ENCODE measurements around the gene TKTL1. TPM values are rescaled to one million over a fixed set of nuclear protein-coding genes. Genes with fewer than 3 reads are reported as not detected.
"Not testable (repeated sequence)": the region's sequence is repeated elsewhere in the genome, so short reads cannot be mapped to it uniquely, and the experiment has no call there.

The TKTL1 gene
- total RNA-seq, 1 donor from 2014 or later, result 14.0 TPM

DNA sequence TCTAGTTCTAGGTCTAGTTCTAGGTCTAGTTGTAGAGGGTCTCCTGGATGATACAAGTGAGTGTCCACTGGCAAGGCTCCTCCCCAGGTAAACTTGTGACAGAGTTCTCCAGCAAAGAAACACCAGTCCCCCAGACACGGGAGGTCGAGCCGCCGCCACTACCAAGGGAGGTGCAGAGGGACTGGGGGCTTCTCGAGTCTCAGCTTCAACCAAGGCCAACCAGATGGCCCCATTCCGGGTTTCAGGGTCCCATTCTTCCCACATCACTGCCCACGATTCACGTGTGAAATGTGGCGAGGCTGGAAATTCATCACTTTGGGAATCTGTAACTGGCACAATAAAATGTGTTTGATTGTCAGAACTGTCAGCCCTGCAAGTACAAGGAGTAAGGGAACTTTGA is 37.5 kb downstream of the TKTL1 start:
- ATAC-seq (ENCODE audit: poor library complexity), result no peak
- intact Hi-C loops (cut with DNase I), result no loop called here
- no peak for DNase-seq

DNA sequence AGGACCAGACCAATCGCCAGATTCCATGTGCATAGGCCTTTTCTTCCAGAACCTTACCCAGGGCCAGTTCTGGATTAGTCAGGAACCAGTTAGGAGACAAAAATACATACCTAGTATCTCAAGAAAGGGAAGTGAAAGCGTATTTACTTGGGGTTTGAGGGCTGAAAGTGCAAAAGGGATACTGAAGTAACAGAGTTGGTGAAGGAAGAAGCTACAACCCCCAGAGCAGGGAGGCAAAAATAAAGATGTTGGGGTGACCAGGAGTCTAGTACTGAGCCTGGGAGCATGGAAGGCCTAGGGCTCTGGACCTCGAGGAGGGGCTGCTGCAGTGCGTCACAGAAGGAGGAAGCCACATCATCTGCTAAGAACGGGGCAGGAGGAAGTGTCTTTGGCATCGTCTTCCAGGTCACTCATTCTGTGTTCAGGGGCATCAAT is 38.3 kb downstream of the TKTL1 start:
- no peak for ATAC-seq (ENCODE audit: poor library complexity)
- intact Hi-C loops (cut with DNase I), result no loop called here
- DNase-seq, result no peak

DNA sequence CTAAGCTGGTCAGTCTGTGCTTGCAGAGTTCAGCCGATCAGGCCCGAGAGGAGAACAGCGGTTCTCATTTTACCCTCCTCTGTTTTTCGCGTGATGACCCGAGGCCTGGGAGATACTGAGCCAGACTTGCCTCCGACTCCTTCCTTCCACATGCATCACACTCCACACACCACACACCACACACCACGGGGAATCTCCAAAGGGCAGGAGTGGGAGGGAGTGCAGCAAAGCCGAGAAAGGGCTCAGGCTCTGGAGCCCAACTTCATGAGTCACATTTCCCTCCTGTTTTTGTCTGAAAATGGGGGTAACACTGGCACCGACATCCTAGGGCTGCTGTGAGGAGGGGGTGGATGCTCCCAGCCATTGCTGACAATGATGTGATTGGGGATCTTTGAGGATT is 38.9 kb downstream of the TKTL1 start:
- ATAC-seq (ENCODE audit: poor library complexity) (no peak), DNase-seq (no peak)

DNA sequence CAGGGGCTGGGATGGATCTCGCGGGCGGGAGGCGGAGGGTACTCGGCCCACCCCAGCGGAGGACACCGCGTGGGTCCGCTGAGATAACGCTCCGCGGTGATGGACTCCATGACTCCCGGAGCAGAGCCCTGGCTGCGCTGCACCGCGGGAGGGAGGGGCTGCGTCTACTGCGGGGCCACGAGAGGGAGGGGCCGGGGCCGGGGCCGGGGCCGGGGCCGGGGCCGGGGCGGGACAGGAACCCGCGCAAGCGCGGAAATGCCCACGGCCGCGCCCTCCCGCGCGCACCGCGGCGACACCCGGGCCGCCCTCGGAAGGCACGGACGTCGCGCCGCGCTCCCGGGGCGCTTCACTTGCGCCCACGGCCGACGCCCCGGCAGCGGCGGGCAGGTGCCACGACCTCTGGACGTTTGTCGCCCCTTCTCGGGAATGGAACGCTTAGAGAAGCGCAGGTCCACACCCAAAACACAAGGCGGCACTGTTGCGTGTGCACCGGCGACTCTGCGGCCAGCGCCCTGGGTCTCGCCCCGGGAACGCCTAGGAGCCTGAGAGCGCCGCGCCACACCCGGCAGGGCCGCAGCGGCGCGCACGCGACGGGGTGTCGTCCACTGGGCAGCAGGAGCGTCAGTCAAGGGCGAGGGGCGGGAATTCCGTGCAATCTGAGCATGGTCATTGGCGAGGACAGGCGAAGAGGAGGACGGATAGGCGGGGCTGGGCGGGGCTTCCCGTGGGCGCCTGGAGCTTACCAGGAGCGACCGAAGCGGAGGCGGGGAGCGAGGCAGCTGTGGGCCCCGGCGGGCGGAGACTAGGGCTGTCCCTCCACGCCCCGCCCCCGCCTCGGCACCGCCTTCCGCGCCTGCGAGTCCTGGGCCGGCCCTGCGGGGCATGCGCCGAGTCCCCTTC is 46.1 kb downstream of the TKTL1 start:
- DNase-seq; intact Hi-C loops (cut with DNase I): not testable (repeated sequence)
- ATAC-seq (ENCODE audit: poor library complexity), result peak; percentile 86

More for the DNA sequence above, 38.9 kb downstream of the TKTL1 start:
- intact Hi-C loops (cut with DNase I), result no loop called here

DNA sequence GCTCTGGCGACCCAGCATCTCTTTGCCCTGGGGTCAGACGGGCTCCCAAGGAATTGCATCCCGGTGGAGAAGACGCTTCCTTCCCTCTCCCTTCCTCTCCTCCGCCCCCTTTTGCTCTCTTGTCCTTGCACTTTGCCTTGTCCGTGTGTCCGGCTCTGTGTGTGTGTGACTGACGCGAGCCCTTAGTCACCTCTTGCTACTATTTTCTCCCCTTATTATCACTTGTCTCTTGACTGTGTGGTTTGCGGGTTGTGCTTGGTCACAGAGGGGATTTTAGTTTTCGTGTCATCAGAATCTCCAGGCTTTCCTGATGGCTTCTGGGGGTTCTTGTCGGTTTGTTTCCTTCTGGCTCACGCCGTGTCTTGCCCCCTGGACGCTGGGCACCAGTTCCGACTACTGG is 47.5 kb downstream of the TKTL1 start:
- intact Hi-C loops (cut with DNase I); DNase-seq: not testable (repeated sequence)
- peak; percentile 1 for ATAC-seq (ENCODE audit: poor library complexity)

DNA sequence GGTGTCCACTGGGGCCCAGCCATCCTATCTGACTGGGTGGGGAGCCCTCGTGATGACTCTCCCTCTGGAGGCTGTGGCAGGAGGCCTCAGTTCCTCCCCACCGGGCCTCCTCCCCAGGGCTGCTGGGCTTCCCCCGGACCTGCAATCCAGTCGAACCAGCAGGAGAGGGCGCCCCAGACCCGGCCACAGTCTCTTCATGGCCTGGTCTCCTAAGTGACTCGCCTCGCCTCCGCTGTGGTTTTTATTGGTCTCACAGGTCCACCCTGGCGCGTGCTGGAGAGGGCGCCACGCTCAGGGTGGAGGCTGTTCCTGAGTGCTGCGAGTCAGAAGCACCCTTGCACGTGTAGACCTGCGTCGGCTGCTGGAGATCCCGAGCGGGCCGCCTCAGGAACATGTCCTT is 48.0 kb downstream of the TKTL1 start:
- intact Hi-C loops (cut with DNase I); DNase-seq: not testable (repeated sequence)
- peak; percentile 29 for ATAC-seq (ENCODE audit: poor library complexity)

DNA sequence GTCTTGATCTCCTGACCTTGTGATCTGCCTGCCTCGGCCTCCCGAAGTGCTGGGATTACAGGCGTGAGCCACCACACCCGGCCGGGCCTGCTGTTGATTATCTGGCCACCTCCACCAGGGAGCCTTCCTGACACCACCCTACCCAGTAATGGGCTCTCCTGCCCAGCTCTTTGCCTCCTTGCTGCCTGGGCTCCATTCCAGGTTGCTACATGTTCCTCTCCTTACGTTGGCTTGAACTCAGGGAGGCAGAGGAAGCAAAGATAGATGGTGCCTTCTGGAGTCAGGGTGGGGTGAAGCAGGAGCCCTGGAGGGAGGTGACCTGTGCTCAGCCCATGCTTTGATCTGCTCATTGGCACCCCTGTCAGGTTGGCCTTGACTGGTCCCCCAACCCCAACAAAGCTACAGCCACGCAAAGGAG is 52.5 kb downstream of the TKTL1 start:
- ATAC-seq (ENCODE audit: poor library complexity) (no peak), DNase-seq (peak; percentile 39)
- intact Hi-C loops (cut with DNase I), result no loop called here

DNA sequence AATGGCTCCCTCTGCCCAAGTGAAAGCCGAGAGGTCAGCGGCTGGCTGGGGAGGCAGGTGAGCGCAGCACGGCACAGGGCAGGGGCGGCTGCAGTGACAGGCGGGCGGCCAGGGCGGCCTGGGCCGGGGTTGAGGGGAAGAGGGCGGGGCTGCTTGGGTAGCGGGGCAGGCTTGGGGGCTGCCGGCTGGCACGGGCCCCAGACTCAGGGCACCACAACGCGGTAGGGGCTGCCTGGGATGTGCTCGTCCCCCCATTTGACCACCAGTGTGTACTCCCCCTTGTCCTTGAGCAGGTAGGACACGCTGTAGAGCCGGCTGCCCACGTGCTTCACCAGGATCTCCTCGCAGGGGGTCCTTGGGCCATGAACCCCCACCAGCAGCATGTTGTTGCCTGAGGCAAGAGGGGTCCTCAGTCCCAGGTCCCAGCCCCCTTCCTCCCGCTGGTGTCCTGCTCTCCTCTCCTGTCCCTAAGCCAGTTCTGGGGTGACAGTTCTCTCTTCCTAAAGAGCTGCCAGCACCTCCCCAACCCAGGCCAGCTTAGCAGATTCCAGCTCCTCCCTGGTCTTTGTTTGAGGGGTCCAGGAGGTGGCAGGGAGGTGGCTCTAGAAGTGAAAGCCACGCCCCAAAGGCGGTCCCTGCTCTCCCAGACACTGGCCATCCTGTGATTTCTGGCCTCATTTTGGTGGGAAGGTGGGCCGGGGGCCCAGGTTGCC is 53.2 kb downstream of the TKTL1 start:
- intact Hi-C loops (cut with DNase I), result no loop called here
- peak; percentile 26 for DNase-seq
- ATAC-seq (ENCODE audit: poor library complexity), result no peak

DNA sequence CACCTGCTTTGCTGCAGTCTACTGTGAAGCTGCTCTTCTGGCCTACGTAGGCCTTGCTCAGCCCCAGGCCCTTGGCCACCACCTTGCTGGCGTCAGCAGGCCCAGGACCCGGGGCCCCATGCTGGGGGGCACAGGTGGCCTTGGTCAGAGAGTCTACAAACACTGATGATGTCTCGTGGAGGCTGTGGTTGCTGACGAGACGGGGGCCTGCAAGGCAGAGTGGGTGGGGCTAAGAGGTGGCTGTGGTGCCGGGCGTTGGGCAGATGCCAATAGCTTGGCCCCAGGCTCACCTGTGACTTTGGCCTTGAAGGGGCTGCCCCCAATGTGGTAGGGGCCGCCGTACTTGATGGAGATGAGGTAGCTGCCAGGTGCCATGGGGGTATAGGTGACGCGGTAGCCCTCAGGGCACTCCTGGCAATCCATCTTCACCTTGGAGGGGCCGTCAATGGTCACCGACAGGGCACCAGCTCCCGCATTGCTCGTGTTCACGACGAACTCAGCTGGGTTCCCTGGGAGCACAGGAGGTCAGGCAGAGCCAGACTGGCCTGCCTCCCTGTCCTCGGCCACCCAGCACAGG is 53.9 kb downstream of the TKTL1 start:
- intact Hi-C loops (cut with DNase I), result no loop called here
- DNase-seq (peak; percentile 14), ATAC-seq (ENCODE audit: poor library complexity) (no peak)

DNA sequence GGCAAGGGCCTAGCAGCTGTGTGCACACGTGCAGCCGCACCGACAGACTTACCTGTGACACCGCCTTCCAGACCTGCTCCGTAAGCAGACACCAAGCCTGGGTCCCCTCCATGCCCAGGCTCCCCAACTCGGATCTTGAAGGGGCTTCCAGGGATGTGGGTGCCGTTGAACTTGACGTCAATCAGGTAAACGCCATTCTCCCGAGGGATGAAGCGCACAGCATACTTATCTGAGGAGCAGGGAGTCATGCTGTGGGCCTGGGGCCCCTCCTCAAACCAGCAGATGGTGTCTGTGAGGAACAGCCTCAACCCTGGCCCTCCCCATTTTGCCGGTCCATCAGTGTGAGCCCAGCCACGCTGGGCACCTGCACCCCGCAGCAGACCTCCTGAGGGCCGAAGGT is 54.4 kb downstream of the TKTL1 start:
- ATAC-seq (ENCODE audit: poor library complexity), result no peak
- intact Hi-C loops (cut with DNase I), result no loop called here
- DNase-seq, result peak; percentile 14

DNA sequence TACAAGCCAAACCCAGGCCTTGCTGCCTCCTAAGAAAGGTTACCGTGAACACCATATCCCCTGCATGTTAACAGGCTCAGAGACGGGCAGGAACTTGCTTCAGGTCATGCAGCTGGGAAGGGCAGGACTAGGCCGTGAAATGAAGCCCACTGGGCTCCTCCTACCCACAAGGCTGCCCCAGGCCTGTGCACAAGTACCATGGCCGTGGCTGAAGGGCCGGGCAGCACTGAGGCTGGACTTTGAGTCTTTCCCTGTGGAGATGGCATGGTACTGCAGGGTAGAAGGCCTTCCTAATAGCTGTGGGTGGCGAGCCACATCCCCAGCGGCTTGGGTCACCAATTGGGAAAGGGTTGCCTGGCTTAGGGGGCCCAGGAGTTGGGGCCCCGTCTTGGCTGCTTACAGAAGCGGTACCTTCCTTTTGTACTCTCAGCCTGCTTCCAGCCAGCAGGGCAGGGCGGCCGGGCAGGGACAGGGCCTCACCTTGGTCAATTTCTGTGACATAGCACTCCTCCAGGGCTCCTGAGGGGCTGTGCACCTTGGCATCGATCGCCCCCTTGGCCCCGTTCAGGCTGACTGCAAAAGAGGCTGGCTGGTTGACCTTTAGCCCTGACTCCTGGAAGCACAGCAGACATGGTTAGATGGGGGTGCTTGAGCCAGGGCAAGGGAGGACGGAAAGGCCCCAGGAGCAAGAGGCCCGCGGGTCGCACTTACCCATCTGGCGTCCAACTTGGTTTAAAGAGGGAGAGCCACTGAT is 55.0 kb downstream of the TKTL1 start:
- ATAC-seq (ENCODE audit: poor library complexity) (no peak), DNase-seq (peak; percentile 33)
- intact Hi-C loops (cut with DNase I), result no loop called here

DNA sequence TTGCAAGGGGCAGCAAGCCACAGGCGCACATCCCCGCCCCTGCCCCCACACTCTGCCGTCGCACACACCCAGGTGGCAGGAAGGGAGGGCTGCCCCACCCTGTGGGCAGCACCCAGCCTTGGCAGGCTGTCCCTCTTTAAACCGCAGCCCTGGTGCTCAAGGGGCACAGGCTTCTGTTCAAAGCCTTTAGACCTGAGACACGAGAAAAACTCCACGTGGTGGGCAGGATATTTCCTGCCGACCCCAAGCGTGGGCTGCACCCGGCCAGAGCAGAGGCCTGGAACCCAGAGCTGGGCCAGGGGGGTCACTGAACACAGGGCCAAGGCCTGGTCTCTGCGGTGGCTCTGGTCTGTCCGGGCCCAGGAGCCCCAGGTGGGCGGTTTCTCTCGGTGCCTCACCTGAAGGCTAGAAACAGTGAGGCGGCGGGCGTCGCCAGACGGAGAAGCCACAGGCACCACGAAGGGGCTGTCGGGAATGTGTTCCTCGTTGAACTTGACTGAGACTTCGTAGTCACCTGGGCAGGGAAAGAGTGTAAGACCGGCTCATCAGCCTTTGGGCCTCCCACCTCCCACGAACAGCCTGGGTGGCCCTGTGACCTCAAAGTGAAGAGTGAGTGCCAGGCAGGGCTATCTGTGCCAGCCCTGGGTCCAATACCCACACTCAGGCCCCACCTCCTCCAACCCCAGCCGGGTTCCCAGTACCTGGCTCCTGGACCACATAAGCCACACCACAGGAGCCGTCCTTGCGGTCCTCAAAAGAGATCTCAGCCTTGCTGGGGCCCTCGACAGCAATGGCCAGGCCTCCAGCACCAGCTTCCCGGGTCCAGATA is 55.8 kb downstream of the TKTL1 start:
- ATAC-seq (ENCODE audit: poor library complexity) (no peak), DNase-seq (peak; percentile 30)
- intact Hi-C loops (cut with DNase I), result no loop called here

DNA sequence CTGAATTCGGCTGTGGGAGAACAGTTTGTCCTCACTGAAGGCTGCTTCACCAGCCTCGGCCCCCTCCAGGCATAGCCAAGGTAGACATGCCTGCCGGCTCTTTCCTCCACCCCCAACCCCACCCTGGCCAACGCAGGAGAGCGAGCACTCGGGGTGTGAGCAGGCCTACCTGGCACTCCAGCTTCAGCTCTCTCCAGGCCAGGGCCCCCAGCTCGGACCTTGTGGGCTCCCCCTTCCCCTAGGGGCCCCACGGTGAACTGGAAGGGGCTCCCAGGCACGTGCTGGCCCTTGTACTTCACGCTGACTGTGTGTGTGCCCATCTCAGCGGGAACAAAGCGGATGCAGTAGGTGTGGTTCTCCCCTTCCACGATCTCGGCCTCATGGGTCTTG is 56.4 kb downstream of the TKTL1 start:
- intact Hi-C loops (cut with DNase I), result no loop called here
- ATAC-seq (ENCODE audit: poor library complexity) (no peak), DNase-seq (peak; percentile 22)

DNA sequence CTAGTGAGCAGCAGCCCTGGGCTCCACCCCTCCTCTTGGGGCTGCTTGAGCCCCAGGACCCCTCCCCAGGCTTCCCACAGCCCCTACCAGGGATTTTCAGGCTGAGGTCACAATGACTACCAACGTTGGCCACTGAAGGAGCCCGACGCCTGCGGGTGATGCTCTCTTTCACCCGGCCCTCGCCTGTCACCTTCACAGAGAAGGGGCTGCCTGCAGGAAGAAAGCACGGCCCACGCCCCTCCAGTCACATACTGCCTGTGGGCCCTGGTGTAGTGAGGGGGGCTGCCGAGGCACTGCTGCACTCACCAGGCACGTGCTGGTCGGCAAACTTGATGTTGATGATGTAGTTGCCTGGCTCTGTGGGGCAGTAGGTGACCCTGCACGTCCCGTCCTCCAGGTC is 56.9 kb downstream of the TKTL1 start:
- DNase-seq, result peak; percentile 10
- intact Hi-C loops (cut with DNase I), result no loop called here
- no peak for ATAC-seq (ENCODE audit: poor library complexity)

DNA sequence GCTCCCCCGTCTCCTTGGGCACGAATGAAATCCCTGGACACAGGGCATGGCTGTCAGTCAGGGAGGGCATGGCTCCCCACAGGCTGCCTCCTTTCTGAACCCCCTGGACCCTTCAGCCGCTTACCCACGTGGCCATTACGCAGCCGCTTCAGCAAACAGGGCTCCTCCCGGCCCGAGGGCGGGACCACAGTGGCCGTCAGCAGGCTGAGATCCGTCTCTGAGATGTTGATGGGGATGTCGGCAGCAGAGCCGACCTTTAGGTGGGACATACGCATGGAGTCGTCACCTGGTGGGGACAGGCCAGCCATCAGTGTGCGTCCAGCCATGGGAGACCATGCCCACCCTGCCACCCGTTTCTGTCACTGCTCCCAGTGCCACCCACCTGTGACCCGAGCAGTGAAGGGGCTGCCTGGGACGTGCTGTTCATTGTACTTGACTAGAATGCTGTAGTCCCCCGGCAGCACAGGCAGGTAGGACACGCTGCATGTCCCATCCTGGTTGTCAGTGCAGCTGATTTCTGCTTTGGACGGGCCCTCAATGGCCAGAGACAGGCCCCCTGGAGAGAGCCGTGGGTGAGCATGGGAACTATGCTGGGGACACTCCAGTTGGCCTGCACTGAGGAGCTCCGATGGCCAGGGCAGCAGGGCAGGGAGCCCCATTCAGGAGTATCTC is 57.7 kb downstream of the TKTL1 start:
- intact Hi-C loops (cut with DNase I), result no loop called here
- peak; percentile 9 for DNase-seq

DNA sequence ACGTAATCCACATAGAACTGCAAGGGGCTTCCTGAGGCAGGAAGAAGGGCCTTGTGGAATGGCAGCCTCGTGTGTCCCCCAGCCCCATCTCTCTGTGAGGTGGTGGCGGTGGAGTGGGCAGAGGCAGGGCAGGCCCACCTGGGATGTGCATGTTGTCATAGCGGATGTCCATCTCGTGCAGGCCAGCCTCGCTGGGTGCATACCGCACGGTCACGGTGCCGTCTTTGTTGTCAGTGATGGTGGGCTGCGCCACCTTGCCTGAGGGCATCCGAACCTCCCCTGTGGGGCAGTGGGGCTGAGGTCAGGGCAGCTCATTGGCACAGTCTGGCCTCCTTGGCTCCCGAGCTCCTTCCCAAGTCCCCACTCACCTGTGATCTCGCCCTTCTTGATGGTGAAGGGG is 58.4 kb downstream of the TKTL1 start:
- intact Hi-C loops (cut with DNase I), result no loop called here
- DNase-seq (peak; percentile 27), ATAC-seq (ENCODE audit: poor library complexity) (no peak)

More for the DNA sequence above, 57.7 kb downstream of the TKTL1 start:
- no peak for ATAC-seq (ENCODE audit: poor library complexity)

DNA sequence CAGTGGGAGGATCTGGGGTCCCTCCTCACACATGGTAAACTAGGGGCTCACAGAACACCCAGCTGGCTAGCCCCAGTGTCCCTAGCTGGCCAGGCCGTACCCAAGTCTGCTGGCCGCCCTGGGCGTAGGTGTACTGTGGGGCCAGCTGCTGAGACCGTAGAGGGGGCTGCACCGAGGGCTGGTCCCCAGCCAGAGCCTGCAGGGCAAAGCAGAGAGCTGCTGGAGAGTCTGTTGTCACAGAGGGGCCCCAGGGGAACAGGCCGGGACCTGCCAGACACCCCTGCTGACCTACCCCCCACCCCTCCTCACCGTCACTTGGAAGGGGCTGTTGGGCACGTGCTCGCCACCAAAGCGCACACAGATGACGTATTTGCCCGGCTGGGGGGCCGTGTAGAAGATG is 58.9 kb downstream of the TKTL1 start:
- intact Hi-C loops (cut with DNase I), result no loop called here
- DNase-seq (peak; percentile 13), ATAC-seq (ENCODE audit: poor library complexity) (no peak)
